LNCAP (cell line): ENCODE results near the gene APBB2.
A peak's percentile ranks its signal among the peaks of the same experiment; 100 is the strongest.

Source experiments
- TF ChIP-seq, protein P1 (sequence below): fragments of 450-650 bp; IDR thresholded peaks from 2 replicates; pipeline ENCODE4 v1.5.1; 2017; ENCODE audit warnings: mild to moderate bottlenecking

The APBB2 gene

DNA sequence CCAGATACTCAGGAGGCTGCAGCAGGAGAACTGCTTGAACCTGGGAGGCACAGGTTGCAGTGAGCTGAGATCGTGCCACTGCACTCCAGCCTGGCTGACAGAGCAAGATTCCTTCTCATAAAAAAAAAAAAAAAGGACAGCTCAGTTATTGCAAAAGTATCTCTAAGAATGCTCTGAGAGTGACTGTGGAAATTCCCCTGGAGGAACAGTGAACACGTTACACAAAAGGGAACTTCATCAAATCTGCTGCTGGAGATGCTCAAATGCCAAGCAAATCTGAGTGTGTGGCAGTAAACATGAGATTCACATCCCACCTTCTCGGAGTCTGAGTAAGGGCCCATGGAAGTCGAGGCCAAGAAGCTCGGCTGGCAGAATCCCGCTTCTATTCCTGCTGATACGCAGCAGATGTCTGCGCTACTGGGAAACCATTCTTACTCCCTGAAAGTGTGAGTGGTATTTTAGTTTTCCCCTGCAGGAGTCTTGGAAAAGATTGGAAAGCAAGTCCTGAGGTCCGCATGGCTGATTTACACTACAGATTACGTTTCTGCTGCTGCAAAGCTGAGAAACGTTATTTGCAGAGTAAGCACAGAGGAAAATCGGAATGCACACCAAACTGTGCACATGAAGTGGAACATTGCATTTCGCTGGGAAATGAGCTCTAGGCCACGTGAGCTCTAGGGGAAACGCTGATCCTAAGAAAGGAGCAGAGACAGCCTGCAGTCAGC, 301.7 kb downstream of the APBB2 start:
- TF ChIP-seq, protein P1, sequence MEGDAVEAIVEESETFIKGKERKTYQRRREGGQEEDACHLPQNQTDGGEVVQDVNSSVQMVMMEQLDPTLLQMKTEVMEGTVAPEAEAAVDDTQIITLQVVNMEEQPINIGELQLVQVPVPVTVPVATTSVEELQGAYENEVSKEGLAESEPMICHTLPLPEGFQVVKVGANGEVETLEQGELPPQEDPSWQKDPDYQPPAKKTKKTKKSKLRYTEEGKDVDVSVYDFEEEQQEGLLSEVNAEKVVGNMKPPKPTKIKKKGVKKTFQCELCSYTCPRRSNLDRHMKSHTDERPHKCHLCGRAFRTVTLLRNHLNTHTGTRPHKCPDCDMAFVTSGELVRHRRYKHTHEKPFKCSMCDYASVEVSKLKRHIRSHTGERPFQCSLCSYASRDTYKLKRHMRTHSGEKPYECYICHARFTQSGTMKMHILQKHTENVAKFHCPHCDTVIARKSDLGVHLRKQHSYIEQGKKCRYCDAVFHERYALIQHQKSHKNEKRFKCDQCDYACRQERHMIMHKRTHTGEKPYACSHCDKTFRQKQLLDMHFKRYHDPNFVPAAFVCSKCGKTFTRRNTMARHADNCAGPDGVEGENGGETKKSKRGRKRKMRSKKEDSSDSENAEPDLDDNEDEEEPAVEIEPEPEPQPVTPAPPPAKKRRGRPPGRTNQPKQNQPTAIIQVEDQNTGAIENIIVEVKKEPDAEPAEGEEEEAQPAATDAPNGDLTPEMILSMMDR = no peak

DNA sequence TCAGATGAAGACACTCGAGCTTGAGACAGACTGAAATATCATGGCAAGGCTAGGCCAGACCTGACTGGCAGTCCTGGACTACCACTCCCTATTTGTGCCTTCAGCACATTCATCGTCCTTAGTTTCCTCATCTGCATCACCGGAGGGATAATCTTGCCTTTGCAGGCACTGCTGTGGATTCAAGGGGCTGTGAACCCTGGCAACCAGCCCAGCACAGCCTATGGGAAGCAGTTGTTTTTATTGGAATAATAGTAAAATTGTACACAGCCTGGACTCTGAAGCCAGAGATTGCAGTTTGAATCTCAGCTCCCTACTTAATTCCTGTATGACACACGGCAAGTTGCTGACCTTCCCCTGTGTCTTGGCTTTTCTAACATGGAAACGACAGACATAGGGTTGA, 303.6 kb downstream of the APBB2 start:
- TF ChIP-seq, protein P1 = no peak

DNA sequence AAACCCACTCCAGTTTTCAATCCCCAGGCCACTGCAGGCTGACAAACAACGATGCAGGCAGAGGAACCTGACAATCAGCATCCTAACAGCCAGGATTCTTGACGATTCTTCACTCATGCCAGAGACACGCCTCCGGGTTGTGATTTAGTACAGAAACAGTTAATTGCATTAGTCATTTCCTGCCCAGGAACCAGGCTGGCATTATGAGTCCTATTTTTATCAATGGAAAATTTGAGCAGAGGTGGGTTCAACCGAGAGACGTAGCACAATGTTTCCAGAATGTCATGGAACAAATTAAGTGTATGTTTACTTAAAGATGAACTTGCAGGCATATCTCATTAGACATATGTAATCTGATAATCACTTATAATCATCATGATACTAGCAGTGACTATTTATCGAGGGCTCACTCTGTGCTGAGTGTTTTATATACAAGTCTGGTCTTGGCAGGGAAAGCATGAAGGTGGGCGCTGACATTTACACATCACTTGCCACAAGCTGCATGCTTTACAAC, 304.9 kb downstream of the APBB2 start:
- TF ChIP-seq, protein P1 = no peak

DNA sequence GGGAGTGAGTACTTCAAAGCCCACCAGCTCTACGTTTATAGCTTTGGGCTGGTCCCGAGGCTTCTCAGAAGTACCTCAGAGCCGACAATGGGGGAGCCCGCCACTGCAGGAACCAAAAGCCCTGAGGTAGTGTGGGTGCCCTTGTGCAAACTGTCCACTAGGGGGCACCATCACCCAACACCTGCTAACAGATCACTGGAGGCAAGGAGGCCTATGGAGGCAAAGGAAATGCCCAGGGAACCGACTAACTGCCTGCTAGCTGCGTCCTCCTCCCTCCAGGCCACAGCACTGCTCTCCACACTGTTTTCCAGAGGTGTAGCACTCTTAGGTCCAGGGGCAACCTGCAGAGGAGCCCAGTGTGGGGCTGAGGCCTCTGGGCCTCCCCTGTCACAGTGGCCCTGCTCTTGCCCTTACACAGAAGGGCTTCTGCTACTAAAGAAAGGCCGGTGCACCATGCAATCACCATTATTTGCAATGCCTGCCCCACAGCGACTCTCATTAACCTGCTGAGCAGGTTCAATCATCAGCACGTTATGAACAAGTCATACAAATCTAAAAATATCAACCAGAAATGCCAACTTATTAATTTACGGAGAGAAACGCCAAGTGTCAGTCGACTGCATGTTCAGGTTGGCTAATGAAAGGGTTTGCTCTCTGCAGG, 305.5 kb downstream of the APBB2 start:
- TF ChIP-seq, protein P1 = peak; percentile 93

DNA sequence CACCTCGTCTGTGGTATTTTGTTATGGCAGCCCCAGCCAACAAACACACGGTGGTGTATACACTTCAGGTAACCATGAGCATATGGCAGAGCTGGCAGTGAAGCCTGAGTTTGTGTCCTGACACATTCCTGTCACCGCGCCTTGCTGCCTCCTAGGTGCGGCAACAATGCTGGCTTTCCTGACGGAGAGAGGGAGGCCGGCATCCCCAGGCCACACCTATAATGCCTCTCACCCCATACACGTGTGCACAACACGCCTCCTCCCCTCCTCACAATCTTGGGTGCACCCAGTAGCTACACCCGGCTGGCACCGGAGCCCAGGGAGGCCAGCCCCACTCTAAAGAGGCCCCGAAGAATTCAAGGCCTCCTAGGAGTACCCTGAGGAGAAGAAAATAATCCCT, 306.0 kb downstream of the APBB2 start:
- TF ChIP-seq, protein P1 = no peak

DNA sequence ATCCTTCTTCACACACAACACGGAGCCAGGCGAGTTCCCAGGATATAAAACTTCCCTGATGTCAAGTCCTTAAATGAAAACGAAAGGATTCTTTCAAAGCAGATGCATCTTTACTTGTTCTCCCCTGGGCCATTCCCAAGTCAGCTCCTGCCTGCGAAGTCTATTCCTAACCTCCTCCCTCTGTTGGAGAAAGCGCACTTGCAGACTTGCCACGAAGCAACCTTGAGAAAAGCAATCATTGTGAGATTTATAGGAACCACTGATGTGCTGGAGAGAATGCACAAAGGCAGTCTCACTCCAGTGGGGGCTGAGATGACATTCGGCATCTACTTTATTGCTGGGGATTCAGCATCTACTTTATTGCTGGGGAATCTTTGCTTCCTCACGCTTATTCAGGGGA, 308.9 kb downstream of the APBB2 start:
- TF ChIP-seq, protein P1 = no peak

DNA sequence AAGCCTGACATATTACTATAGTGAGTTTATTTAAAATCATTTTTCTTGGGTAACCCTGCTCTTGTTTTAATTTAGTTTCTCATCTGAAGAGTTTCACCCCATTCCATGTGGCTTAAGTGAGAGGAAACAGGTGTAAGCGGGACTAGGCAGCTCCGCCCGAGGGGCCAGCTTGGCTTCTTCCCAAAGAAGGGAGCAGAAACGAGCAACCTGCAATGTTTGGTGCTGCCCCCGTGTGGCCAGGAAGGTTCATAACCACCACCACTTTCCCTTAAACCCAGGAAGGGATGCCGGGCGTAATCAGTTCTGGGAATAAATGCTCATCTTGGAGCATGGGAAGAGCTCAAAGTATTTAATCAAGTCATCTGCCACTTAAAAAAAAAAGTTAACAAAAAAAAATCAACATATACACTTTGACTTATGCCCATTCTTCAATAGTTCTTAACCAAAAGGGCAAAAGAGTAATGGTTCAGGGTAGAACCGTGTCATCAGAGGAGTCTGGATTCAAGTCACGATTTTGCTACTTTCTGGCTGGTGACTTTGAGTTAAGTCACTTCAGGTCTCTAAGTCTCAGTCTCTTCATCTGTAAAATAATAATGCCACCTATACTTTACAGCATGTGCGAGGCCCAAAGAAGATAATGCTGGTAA, 316.7 kb downstream of the APBB2 start:
- TF ChIP-seq, protein P1 = peak; percentile 86
